HG03558 (cell line): Measurements from ENCODE around the gene FAM181A.

Experiments
- ATAC-seq: cut with Tn5 transposase; IDR thresholded peaks from one replicate; pipeline ENCODE4 v1.9.1; 2021; ENCODE audit warnings: moderate number of reproducible peaks; ENCODE audit not compliant: unreplicated experiment; ENCODE audit errors: extremely low read depth

Gene FAM181A

GRCh38 chr14:93960108-93960475 is 32.9 kb downstream of the FAM181A start:
- no peak for ATAC-seq

- ATAC-seq = no peak
Measured at GRCh38 chr14:93960774-93961438, 33.8 kb downstream of the FAM181A start.

GRCh38 chr14:93961620-93962019 is 34.5 kb downstream of the FAM181A start:
- no peak for ATAC-seq

- peak; percentile 26 for ATAC-seq
Measured at GRCh38 chr14:93962701-93963601, 35.8 kb downstream of the FAM181A start.

GRCh38 chr14:93963692-93964091 is 36.5 kb downstream of the FAM181A start:
- ATAC-seq = no peak

- ATAC-seq = no peak
Measured at GRCh38 chr14:93964281-93964680, 37.1 kb downstream of the FAM181A start.

GRCh38 chr14:93964820-93965286 is 37.7 kb downstream of the FAM181A start:
- no peak for ATAC-seq

- no peak for ATAC-seq
Measured at GRCh38 chr14:93965287-93965821, 38.2 kb downstream of the FAM181A start.

- ATAC-seq = no peak
Measured at GRCh38 chr14:93965946-93966474, 38.9 kb downstream of the FAM181A start.

- ATAC-seq = peak; percentile 27
Measured at GRCh38 chr14:93967637-93968250, 40.6 kb downstream of the FAM181A start.

GRCh38 chr14:93969082-93969828 is 42.1 kb downstream of the FAM181A start:
- ATAC-seq = no peak

GRCh38 chr14:93970585-93970964 is 43.4 kb downstream of the FAM181A start:
- no peak for ATAC-seq

- ATAC-seq = no peak
Measured at GRCh38 chr14:93970965-93971634, 44.0 kb downstream of the FAM181A start.

- no peak for ATAC-seq
Measured at GRCh38 chr14:93971635-93972027, 44.5 kb downstream of the FAM181A start.

- ATAC-seq = no peak
Measured at GRCh38 chr14:93972618-93973205, 45.6 kb downstream of the FAM181A start.

- ATAC-seq = no peak
Measured at GRCh38 chr14:93973607-93974006, 46.5 kb downstream of the FAM181A start.

GRCh38 chr14:93974299-93974698 is 47.2 kb downstream of the FAM181A start:
- no peak for ATAC-seq

GRCh38 chr14:93974833-93975232 is 47.7 kb downstream of the FAM181A start:
- ATAC-seq = no peak
